Middle frontal gyrus (tissue), 1 donor: Measurements from ENCODE around the gene NHSL2.
A peak's percentile ranks its signal among the peaks of the same experiment; 100 is the strongest.
"Not testable (repeated sequence)": the region's sequence is repeated elsewhere in the genome, so short reads cannot be mapped to it uniquely, and the experiment has no call there.

Experiments used
- DNase-seq: peaks from one replicate; pipeline ENCODE4 v3.0.0-alpha.2; 2015; ENCODE audit warnings: low spot score; ENCODE audit errors: extremely low spot score

NHSL2 gene

DNA sequence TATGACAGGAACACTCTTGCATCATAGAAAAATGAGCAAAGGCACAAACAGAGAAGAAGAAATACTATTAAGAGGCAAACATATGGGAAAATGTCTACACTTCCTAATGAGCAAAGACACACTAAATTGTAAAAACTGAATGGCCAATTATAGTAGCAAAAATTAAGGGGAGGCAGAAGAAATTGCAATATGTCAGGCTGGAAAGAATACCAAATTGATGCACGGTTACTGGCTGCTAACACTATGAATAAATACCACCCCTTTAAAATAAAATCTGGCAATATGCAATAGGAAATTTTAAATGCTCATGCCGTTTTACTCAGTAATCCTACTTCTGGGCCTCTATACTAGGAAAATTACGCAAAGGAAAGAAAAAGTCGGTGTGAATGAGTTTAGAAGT, 254.9 kb downstream of the NHSL2 start:
- DNase-seq, result no peak

DNA sequence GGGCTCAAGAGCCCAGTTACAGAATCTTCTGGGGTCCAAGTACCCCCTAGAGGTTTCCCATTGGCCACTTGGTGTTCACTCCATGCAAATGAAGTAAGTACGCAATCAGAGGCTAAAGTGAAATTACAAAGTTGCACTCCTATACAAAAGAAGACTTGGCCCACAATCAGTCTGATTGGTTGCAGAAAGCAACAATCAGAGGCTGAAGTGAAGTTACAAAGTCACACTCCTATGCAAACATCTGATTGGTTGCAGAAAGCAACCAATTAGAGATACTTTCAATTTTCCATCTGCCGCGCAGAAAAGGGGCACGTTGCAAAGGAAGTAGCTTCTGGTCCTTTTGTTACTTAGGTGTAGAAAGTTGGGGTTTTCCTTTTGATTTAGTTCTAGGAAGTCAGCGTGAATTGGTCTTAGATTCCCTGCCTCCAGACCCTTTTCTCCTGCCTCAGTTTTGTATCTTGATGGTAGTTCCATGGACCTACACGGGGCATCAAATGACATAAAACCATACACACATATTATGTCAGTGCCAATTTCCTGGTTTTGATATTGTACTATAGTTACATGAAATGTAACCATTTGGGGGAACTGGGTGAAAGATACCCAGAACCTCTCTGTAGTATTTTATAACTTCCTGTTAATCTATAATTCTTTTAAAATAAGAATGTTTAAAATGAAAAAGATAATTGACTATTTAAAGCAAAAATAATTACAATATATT, 258.5 kb downstream of the NHSL2 start:
- no peak for DNase-seq

DNA sequence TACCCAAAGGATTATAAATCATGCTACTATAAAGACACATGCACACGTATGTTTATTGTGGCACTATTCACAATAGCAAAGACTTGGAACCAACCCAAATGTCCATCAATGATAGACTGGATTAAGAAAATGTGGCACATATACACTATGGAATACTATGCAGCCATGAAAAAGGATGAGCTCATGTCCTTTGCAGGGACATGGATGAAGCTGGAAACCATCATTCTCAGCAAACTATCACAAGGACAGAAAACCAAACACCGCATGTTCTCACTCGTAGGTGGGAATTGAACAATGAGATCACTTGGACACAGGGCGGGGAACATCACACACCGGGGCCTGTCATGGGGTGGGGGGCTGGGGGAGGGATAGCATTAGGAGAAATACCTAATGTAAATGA, 265.6 kb downstream of the NHSL2 start:
- DNase-seq, result not testable (repeated sequence)

DNA sequence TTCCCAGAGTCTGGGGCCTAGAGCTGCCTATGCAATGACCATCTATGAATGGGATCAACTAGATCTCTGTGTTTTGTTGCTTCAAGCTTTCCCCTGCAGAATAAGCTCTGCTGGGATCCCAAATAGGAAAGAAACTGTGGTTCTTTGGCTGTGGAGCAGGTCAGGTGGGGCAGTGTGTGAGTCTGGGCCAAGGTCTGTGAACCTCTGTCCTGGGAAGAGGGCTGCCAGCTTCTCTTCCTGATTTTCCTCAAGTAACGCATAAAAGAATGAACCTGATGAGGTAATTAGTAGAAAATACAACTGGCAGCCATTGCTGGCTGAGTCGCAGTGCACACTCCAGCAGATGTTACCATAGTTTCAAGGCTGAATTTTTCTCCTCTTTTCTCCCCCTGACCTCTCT, 266.3 kb downstream of the NHSL2 start:
- no peak for DNase-seq

DNA sequence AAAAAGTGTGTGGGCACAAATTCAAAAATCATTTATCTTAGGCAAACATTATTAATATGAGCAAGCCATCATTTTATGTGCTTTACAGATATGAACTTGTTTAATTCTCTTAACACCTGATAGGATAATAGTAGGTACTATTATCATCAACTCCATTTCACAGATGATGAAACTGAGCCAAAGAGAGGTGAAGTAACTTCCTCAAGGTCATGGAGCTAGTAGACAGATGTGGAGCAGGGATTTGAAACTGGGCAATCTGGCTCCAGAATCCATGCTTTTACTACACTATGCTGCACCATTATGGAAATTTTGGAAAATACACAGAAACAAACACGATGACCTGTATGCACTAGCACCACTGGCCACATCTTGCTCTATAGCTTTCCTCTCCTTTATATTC, 269.9 kb downstream of the NHSL2 start:
- DNase-seq, result no peak

DNA sequence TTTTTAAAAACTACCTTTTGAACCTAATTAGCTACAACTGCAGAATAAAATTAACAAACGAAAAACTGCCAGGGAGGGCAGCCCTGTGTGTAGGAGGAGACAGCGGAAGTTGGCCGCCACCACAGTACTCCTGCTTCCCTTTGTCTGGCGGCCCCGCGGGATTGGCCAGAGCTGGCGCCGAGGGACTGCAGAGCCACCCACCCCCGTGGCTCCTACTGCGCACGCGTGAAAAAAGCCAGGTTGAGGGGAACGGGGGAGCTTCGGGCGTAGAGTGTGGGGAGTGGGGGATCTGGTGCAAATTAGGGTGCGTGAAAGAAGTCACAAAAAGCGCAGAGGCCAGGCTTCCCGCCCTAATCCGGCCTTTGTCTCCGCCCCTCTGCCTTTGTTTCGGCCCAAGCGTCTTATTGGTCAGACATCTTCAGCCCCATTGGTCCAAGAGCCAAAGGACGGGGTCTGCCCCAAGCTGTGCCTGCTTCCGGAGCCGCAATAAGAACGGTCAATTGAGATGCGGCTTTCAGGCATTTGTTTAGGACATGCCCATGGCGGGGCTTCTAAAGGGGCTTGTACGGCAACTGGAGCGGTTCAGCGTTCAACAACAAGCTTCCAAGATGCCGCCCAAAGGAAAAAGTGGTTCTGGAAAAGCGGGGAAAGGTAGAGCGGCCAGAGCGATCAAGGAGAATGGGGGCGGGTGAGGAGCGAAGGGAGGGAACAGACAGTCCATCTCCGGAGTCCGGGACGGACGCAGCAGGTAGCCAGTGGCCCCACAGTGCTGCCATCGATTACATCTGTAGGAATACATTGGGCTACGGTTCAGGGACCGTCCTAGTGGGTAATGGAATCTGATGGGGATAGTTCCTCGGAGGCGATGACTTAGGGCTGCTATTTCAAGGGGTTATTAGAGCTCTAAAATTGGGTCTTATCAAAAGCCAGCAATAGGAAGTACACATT, 270.8 kb downstream of the NHSL2 start, which contains the start of gene PIN4:
TSS of gene PIN4 (plus strand) at position 580 of the 948 bp plus-strand sequence. CDS start at position 609, 29 bp downstream.
- DNase-seq, result peak; percentile 79

DNA sequence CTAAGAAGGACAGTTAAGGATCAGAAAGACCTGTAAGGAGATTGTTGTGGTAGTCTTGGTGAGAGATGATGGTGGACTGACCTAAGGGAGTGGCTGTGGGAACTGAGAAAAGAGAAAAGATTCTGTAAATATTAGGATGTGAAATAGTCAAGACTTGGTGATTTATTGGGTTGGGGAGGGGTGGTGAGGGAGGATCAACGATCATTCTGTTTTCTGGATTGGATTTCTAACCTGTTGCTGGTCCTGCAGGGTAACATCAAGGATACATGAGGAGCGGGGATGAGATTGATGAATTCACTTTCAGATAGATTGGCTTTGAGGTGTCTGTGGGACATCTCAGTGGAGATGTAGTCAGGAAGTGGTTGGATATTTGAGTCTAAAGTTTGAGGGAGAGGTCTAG, 272.3 kb downstream of the NHSL2 start:
- no peak for DNase-seq

DNA sequence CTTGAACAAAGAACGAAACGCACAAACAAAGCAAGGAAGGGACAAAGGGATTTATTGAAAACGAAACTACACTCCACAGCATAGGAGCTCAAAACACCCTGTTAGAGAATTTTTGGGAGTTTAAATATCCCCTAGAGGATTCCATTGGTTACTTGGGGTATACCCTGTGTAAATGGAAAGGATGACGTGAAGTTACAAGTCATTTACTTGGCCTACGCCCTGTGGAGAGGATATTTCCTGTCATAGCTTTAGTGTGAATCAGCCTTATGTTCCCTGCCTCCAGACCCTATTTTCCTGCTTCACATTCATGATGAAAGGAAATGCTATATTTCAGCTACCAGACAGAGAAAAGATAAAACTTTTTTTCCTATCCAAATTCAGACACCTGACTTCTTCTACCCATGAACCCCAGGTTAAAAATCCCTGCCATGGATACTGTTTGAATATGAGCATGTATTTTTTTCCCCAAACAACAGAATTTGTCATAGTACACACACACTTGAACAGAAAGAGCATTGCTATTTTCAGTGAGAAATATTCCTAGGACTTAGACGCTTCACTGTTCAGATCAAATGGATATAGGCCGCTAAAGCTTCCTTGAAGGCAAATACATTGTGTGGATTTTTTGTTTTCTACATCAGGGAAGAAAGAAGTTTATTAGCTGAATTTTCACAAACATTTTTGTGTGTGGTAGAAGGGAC, 291.3 kb downstream of the NHSL2 start:
- DNase-seq, result no peak
